GM19351 (cell line): ENCODE results near the gene SHB.

Source experiments
- ATAC-seq: cut with Tn5 transposase; IDR thresholded peaks from one replicate; pipeline ENCODE4 v1.9.1; 2021; ENCODE audit warnings: mild to moderate bottlenecking, moderate library complexity; ENCODE audit not compliant: unreplicated experiment

SHB gene

GRCh38 chr9:37942621-37943344 is 126.2 kb downstream of the SHB start:
- ATAC-seq: no peak

- no peak for ATAC-seq
Measured at GRCh38 chr9:37941253-37941652, 127.8 kb downstream of the SHB start.

- ATAC-seq: no peak
Measured at GRCh38 chr9:37939575-37940095, 129.4 kb downstream of the SHB start.

- no peak for ATAC-seq
Measured at GRCh38 chr9:37938121-37938891, 130.7 kb downstream of the SHB start.

GRCh38 chr9:37937366-37937765 is 131.7 kb downstream of the SHB start:
- ATAC-seq: no peak

GRCh38 chr9:37936965-37937364 is 132.1 kb downstream of the SHB start:
- no peak for ATAC-seq

- no peak for ATAC-seq
Measured at GRCh38 chr9:37936376-37936775, 132.7 kb downstream of the SHB start.

- no peak for ATAC-seq
Measured at GRCh38 chr9:37935096-37935495, 133.9 kb downstream of the SHB start.

- no peak for ATAC-seq
Measured at GRCh38 chr9:37931592-37931991, 137.4 kb downstream of the SHB start.

GRCh38 chr9:37929441-37929895 is 139.6 kb downstream of the SHB start:
- ATAC-seq: no peak

- no peak for ATAC-seq
Measured at GRCh38 chr9:37928552-37929430, 140.2 kb downstream of the SHB start.

- no peak for ATAC-seq
Measured at GRCh38 chr9:37927601-37928551, 141.2 kb downstream of the SHB start.

GRCh38 chr9:37927132-37927531 is 141.9 kb downstream of the SHB start:
- ATAC-seq: no peak

- no peak for ATAC-seq
Measured at GRCh38 chr9:37926737-37927118, 142.3 kb downstream of the SHB start.

GRCh38 chr9:37925786-37926736 is 143.0 kb downstream of the SHB start:
- no peak for ATAC-seq

GRCh38 chr9:37925006-37925405 is 144.0 kb downstream of the SHB start:
- no peak for ATAC-seq

GRCh38 chr9:37924538-37924937 is 144.5 kb downstream of the SHB start:
- no peak for ATAC-seq

GRCh38 chr9:37923796-37924427 is 145.1 kb downstream of the SHB start:
- ATAC-seq: no peak
